HEK293 (cell line): ENCODE measurements around the gene FAM120A.

Source experiments
- CTCF ChIA-PET: fragments of 350-600 bp; formaldehyde crosslinking; extraction: SDS; loops from one replicate; lab custom pipeline; 2021; ENCODE audit warnings: antibody characterized with exemption; lab: Yijun Ruan, JAX
- POLR2A ChIA-PET: fragments of 300-600 bp; formaldehyde crosslinking; extraction: SDS; loops from one replicate; lab custom pipeline; 2020; ENCODE audit warnings: antibody characterized with exemption, inconsistent platforms; lab: Yijun Ruan, JAX
- H3K27ac ChIP-seq: fragments of 200-500 bp; sonication (Bioruptor generic); 2 replicates; pipeline ENCODE4 v1.5.1; 2014; ENCODE audit warnings: low read depth, low read length, control low read depth, inconsistent platforms; ENCODE audit errors: extremely low read depth
- H3K36me3 ChIP-seq, 2 experiments: fragments of 200-500 bp in 1 of 2; sonication (Bioruptor generic) in 1 of 2; 1 replicate in 1 of 2; 2 replicates in 1 of 2; pipeline ENCODE4 v1.5.1; 2014 to 2017; ENCODE audit warnings: inconsistent platforms in 2 of 2, low read length in 2 of 2; ENCODE audit not compliant: control insufficient read depth in 2 of 2, insufficient read depth in 1 of 2
- H3K4me1 ChIP-seq: fragments of 200-500 bp; sonication (Bioruptor generic); 2 replicates; pipeline ENCODE4 v1.5.1; 2014; ENCODE audit warnings: mild to moderate bottlenecking, low read length, inconsistent platforms; ENCODE audit not compliant: control insufficient read depth, insufficient read depth
- H3K4me3 ChIP-seq: 2 replicates; pipeline ENCODE4 v1.5.1; 2011; ENCODE audit warnings: low read depth, mild to moderate bottlenecking, control low read depth, low read length, moderate library complexity
- H3K9me3 ChIP-seq: fragments of 200-500 bp; sonication (Bioruptor generic); 2 replicates; pipeline ENCODE4 v1.5.1; 2014; ENCODE audit warnings: low read depth, low read length, inconsistent platforms; ENCODE audit not compliant: control insufficient read depth, insufficient read depth
- EGR2 ChIP-seq: fragments of 450-650 bp; formaldehyde crosslinking; IDR thresholded peaks from 2 replicates; pipeline ENCODE4 v1.5.1; 2016; ENCODE audit warnings: low read depth, missing biosample characterization, missing genetic modification characterization
- HOXD13 ChIP-seq: sonication (generic); formaldehyde crosslinking; IDR thresholded peaks from 2 replicates; pipeline ENCODE4 v1.8.0; 2022; ENCODE audit warnings: missing genetic modification reagents, borderline replicate concordance
- OVOL3 ChIP-seq: fragments of 450-650 bp; formaldehyde crosslinking; IDR thresholded peaks from 2 replicates; pipeline ENCODE4 v1.5.1; 2016; ENCODE audit warnings: missing biosample characterization, missing genetic modification characterization
- SCRT1 ChIP-seq: fragments of 450-650 bp; formaldehyde crosslinking; IDR thresholded peaks from 2 replicates; pipeline ENCODE4 v1.5.1; 2016; ENCODE audit warnings: missing biosample characterization, missing genetic modification characterization, borderline replicate concordance
- ZBTB10 ChIP-seq: fragments of 450-650 bp; formaldehyde crosslinking; IDR thresholded peaks from 2 replicates; pipeline ENCODE4 v1.5.1; 2016; ENCODE audit warnings: missing biosample characterization, missing genetic modification characterization
- ZBTB11 ChIP-seq: fragments of 450-650 bp; formaldehyde crosslinking; conservative IDR thresholded peaks from 2 replicates; pipeline ENCODE4 v1.5.1; 2016; ENCODE audit warnings: low read depth, missing biosample characterization, missing genetic modification characterization
- ZBTB20 ChIP-seq: fragments of 450-650 bp; formaldehyde crosslinking; IDR thresholded peaks from 2 replicates; pipeline ENCODE4 v1.5.1; 2016; ENCODE audit warnings: missing biosample characterization, missing genetic modification characterization
- ZBTB21 ChIP-seq: fragments of 450-650 bp; formaldehyde crosslinking; IDR thresholded peaks from 2 replicates; pipeline ENCODE4 v1.5.1; 2017; ENCODE audit warnings: missing biosample characterization, missing genetic modification characterization
- ZEB2 ChIP-seq: fragments of 450-650 bp; formaldehyde crosslinking; IDR thresholded peaks from 2 replicates; pipeline ENCODE4 v1.5.1; 2016; ENCODE audit warnings: missing biosample characterization, missing genetic modification characterization
- ZFP37 ChIP-seq: fragments of 450-650 bp; formaldehyde crosslinking; IDR thresholded peaks from 2 replicates; pipeline ENCODE4 v1.5.1; 2016; ENCODE audit warnings: missing biosample characterization, missing genetic modification characterization
- ZNF114 ChIP-seq: fragments of 450-650 bp; formaldehyde crosslinking; IDR thresholded peaks from 2 replicates; pipeline ENCODE4 v1.5.0; 2017; ENCODE audit warnings: missing biosample characterization, missing genetic modification characterization
- ZNF148 ChIP-seq: fragments of 450-650 bp; formaldehyde crosslinking; IDR thresholded peaks from 2 replicates; pipeline ENCODE4 v1.5.0; 2017; ENCODE audit warnings: missing biosample characterization, missing genetic modification characterization, borderline replicate concordance
- ZNF174 ChIP-seq: fragments of 450-650 bp; formaldehyde crosslinking; IDR thresholded peaks from 2 replicates; pipeline ENCODE4 v1.5.0; 2017; ENCODE audit warnings: missing biosample characterization, mild to moderate bottlenecking, missing genetic modification characterization
- ZNF24 ChIP-seq: fragments of 450-650 bp; formaldehyde crosslinking; IDR thresholded peaks from 2 replicates; pipeline ENCODE4 v1.5.1; 2016; ENCODE audit warnings: missing biosample characterization, missing genetic modification characterization
- ZNF292 ChIP-seq: fragments of 450-650 bp; formaldehyde crosslinking; IDR thresholded peaks from 2 replicates; pipeline ENCODE4 v1.5.1; 2016; ENCODE audit warnings: low read depth, missing biosample characterization, missing genetic modification characterization, borderline replicate concordance
- ZNF354C ChIP-seq: fragments of 450-650 bp; formaldehyde crosslinking; IDR thresholded peaks from 2 replicates; pipeline ENCODE4 v1.5.1; 2016; ENCODE audit warnings: missing biosample characterization, missing genetic modification characterization, low read depth, borderline replicate concordance
- ZNF416 ChIP-seq: fragments of 450-650 bp; formaldehyde crosslinking; IDR thresholded peaks from 2 replicates; pipeline ENCODE4 v1.5.1; 2016; ENCODE audit warnings: missing biosample characterization, missing genetic modification characterization
- ZNF530 ChIP-seq: fragments of 450-650 bp; formaldehyde crosslinking; IDR thresholded peaks from 2 replicates; pipeline ENCODE4 v1.5.1; 2016; ENCODE audit warnings: low read depth, missing biosample characterization, missing genetic modification characterization
- ZNF544 ChIP-seq: fragments of 450-650 bp; formaldehyde crosslinking; IDR thresholded peaks from 2 replicates; pipeline ENCODE4 v1.5.0; 2017; ENCODE audit warnings: missing biosample characterization, missing genetic modification characterization
- ZNF76 ChIP-seq: fragments of 450-650 bp; formaldehyde crosslinking; IDR thresholded peaks from 2 replicates; pipeline ENCODE4; 2016; ENCODE audit warnings: low read depth, missing biosample characterization, missing genetic modification characterization, borderline replicate concordance
- ZNF792 ChIP-seq: fragments of 450-650 bp; formaldehyde crosslinking; IDR thresholded peaks from 2 replicates; pipeline ENCODE4 v1.5.1; 2016; ENCODE audit warnings: missing biosample characterization, missing genetic modification characterization

Gene FAM120A

GRCh38 chr9:93496285-93496684 is 44.8 kb downstream of the FAM120A start (continued):
- TF ChIP-seq ZNF354C (tag by site-specific recombination) (no peak), SCRT1 (tag by site-specific recombination) (no peak)

- Histone ChIP-seq H3K36me3 (peaks cover 0 to 73% of the 10 kb centered on the region in 2 experiments; a peak in 1 of 3 replicates), H3K4me3 (no peak overlapping the region)
- TF ChIP-seq ZNF792 = 0 out of 2 replicates have a peak, but pooled peaks have one; percentile 53
- no peak for TF ChIP-seq EGR2 (tag by site-specific recombination)
- no peak for TF ChIP-seq ZBTB21 (tag by site-specific recombination)
- TF ChIP-seq, all 188 proteins: peak for 1
- Histone ChIP-seq H3K4me1 (peaks cover 5% of the 10 kb centered on the region; the same call in 1 of the 2 replicates), H3K27ac (no peak overlapping the region), H3K9me3 (no peaks in the 10 kb centered on the region)
- POLR2A ChIA-PET = no interaction called here
- CTCF ChIA-PET = no interaction called here
Observed at GRCh38 chr9:93500571-93501298, 49.2 kb downstream of the FAM120A start.

GRCh38 chr9:93501406-93501805 is 49.9 kb downstream of the FAM120A start:
- TF ChIP-seq ZNF76 (tag by site-specific recombination) = no peak
- no peak for TF ChIP-seq ZNF544 (tag by site-specific recombination)
- TF ChIP-seq ZNF292 (tag by site-specific recombination) = no peak
- no peak for TF ChIP-seq ZNF148 (tag by site-specific recombination)
- TF ChIP-seq ZNF114 (tag by site-specific recombination) = no peak
- TF ChIP-seq ZBTB20 (tag by site-specific recombination) = no peak
- no peak for TF ChIP-seq ZNF24 (tag by site-specific recombination)
- H3K36me3 ChIP-seq = peaks cover 0 to 67% of the 10 kb centered on the region in 2 experiments; a peak in 1 of 3 replicates
- H3K4me3 ChIP-seq = no peak overlapping the region
- CTCF ChIA-PET = interaction anchor here (0.6 kb wide), 1 partner anchor 502 kb away, joined by 6 read pairs; no protein-coding TSS in a partner anchor
- peaks cover 7% of the 10 kb centered on the region; the same call in 1 of the 2 replicates for H3K4me1 ChIP-seq
- POLR2A ChIA-PET = no interaction called here
- no peaks in the 10 kb centered on the region for H3K9me3 ChIP-seq
- H3K27ac ChIP-seq = no peak overlapping the region

GRCh38 chr9:93503381-93503780 is 51.9 kb downstream of the FAM120A start:
- Histone ChIP-seq H3K36me3 (peaks cover 0 to 47% of the 10 kb centered on the region in 2 experiments; a peak in 1 of 3 replicates), H3K27ac (no peak overlapping the region), H3K9me3 (no peaks in the 10 kb centered on the region), H3K4me3 (no peak overlapping the region), H3K4me1 (peaks cover 7% of the 10 kb centered on the region; the same call in 1 of the 2 replicates)
- POLR2A ChIA-PET = no interaction called here
- CTCF ChIA-PET = no interaction called here
- TF ChIP-seq ZNF530 (tag by site-specific recombination) = no peak
- no peak for TF ChIP-seq ZBTB11 (tag by site-specific recombination)
- no peak for TF ChIP-seq HOXD13
- no peak for TF ChIP-seq ZEB2 (tag by site-specific recombination)
- TF ChIP-seq ZNF174 (tag by site-specific recombination) = no peak
- TF ChIP-seq ZNF416 (tag by site-specific recombination) = no peak
- TF ChIP-seq OVOL3 (tag by site-specific recombination) = no peak
- TF ChIP-seq ZFP37 (tag by site-specific recombination) = no peak
- no peak for TF ChIP-seq ZBTB10 (tag by site-specific recombination)
